Head of caudate nucleus (tissue), 42 donors: ENCODE measurements around the gene NDRG2.

ENCODE experiments used
- DNase-seq, 42 donors: peaks; one replicate each; pipeline versions ENCODE4 v3.0.0 to v3.0.0-alpha.2; 2020 to 2021; ENCODE audit warnings: mixed read lengths in 7 of 42
- intact Hi-C: fragments of 100-400 bp; cut with DNase I; formaldehyde crosslinking; loops from one replicate; pipeline ENCODE4 v1.15.0; 2022

The NDRG2 gene

DNA sequence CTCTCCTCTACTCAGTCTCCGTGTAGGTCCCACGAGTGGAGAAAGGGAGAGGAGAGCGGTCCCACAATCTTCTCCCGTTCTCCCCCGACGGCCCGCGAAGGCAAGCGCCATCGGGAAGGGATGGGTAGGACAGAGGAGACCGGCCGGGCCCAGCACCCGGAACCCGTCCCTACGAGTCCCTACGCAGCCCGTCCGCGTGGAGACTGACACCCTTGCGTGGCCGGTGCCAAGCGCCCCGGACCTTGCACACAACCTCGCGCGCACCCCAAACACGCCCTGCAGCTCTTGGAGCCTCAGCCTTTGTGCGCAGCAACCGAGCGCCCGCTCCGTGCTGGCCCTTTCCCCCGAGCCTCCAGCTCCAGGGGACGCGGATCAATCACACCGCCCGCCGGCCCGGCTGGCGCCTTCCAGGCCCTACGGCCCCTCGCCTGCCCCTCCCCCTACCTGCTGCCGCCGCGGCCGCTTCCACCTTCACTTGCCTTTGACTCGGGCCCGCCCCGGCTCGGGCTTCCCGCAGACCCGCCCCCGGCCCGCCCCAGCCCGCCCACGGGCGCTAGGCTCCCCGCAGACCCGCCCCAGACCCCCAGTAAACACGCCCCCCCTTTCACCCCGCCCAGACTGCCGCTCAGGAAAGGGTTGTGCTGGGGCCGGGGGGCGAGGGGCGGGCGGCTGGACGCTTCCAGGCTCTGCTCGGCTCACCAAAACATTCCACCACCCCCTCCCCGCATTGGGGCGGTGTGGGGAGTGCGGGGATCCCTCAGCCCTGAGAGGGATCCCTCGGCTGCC lies at the start of gene NDRG2:
Gene NDRG2 (minus strand): TSS at position 477 of the 786 bp plus-strand sequence. CDS start 1,746 bp downstream, outside the sequence.
- intact Hi-C loops = loop anchor here (5.0 kb wide), 1 partner anchor 222 kb away; the partner anchor contains the start of gene RNASE1
- peak; percentile 46 to 93 (median 81) for DNase-seq

DNA sequence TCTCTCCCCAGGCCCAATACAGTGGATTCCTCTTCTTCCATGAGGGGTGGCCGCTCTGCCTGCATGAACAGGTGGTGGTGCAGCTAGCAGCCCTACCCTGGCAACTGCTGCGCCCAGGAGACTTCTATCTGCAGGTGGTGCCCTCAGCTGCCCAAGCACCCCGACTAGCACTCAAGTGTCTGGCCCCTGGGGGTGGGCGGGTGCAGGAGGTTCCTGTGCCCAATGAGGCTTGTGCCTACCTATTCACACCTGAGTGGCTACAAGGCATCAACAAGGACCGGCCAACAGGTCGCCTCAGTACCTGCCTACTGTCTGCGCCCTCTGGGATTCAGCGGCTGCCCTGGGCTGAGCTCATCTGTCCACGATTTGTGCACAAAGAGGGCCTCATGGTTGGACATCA lies 49.1 kb upstream of the NDRG2 start:
- intact Hi-C loops = no loop called here
- no peak for DNase-seq

DNA sequence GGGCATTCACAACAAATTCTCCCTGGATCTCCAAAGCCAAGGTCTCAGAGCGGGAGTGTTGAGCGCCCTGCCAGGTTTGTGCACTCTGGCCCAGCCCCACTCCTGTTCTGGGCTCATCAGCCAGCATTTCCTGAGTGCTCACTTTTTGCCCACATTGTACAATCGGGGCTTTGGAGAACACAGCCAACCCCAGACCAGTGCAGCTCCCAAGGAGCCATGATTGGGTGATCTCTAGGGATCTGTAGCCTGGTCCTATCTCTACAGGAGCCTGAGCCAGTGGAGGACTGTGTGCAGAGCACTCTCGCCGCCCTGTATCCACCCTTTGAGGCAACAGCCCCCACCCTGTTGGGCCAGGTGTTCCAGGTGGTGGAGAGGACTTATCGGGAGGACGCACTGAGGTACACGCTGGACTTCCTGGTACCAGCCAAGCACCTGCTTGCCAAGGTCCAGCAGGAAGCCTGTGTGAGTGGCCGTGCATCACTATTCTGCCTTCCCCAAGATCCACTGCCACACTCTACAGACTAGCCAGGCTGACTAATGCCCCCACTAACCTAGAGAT lies 48.0 kb upstream of the NDRG2 start:
- intact Hi-C loops = no loop called here
- no peak for DNase-seq

DNA sequence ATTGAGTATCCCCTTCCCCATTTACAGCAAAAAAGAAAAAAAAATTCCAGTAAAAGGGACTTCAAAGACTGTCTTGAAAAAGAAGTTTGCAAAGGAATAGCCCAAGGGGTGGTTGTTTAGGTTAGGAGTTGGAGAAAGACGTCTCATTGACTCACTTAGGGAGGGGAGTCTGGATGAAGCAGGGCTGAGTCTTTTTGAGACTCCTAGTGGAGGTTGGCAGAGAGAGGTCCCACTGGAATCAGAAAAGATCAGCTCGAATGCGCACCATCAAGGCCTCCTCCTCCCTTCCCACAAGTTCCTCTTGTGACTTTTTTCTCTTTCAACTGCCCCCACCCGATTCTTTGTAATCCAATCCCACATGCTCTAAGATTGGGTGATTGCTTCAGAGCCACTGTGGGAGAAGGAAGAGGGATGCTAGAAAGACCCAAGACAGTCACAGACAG lies 47.2 kb upstream of the NDRG2 start:
- DNase-seq = peak in 6 of 42 donors; percentile 23 to 57 (median 32)
- intact Hi-C loops = no loop called here

DNA sequence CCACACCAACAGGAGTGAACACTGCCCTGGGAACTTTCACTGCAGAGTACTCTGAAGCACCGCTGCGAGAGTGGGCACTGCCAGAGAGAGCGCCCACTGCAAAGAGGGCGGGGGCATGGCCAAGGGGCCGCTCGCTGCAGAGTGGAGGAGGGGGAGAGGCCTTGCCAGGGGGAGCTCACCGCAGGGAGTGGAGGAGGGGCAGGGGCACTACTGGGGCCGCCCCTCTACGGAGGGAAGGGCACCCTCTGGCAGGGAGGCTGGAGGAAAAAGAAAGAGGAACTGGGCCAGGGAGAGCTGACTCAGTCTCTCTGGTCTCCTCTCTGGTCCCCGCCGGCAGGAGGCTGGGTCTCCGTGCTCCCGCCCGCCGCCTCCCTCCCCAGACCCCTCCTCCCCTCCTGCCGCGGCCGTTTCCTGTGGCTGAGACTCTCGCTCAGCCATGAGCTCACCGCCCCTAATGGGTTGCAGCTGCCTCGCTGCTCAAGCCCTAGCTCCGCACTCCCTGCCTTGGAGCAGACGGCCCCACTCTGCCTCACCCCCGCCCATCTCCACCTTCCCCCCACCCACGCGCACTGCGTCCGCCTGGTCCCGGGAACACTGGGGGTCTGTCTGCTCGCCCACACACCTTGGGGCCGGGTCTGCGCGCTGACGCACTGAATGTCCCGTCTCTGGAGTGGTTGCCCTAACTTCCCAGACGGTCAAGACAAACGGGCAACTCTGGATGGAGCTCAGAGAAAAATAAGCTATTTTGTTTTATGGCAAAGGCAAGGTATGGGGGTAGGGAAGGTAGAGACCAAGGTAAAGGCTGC lies 46.6 kb upstream of the NDRG2 start:
- intact Hi-C loops = no loop called here
- DNase-seq = peak; percentile 43 to 93 (median 74)

DNA sequence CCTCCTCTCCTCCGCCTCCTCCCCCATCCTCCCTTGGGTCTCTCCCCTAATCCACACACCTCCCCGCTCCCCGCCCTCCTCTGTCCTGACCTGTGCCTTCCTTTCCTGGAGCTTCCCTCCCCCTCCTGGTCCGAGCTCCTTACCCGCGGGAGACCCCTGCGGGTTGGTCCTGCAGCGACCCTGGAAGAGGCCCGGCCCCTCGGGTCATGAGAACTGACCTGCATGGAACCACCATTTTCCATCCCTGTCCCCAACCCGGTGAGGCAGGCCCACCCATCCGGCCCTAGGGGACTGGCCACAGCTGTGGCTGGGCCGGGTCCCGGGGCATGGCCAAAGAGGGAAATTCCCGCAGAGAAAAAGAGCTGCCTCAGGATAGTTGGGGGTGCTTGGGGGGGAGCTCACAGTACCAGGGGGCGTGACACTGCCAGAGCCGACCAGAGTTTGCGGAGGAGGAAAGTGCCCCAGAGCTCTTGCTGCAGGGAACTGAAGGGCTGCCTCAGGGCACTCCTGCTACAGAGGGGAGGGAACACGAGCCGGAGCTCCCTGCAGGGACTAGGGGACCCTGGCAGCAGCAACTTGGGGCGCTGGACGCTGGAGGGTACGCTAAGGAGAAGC lies 45.9 kb upstream of the NDRG2 start:
- intact Hi-C loops = no loop called here
- DNase-seq = peak in 26 of 42 donors; percentile 9 to 69 (median 40)

DNA sequence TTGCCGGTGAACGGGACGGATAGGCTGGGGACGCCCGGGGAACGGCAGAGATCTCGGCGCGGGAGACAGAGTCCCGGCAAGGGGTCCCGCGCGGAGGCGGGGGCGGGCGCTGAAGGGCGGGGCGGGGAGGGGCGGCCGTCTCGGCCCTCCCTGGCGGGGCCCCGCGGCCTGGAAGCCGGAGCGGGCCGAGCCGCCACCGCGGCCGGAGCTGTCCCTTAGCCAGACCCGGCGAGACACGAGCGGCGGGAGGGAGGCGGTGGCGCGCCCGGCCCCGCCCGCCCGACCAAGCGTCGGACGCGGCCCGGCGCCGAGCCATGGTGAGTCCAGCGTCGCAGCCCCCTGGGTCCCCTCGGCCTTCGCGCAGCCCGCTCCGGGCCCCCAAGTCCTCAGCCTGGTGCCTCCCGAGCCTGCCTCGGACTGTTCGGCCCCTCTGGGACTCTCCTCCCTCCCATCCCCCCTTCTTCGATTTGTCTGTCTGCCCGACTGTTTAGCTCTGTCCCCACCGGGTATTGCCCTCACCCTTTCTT lies 45.3 kb upstream of the NDRG2 start, which contains the start of gene ARHGEF40:
Gene ARHGEF40 (plus strand): TSS at position 222 of the 527 bp plus-strand sequence. CDS start 93 bp downstream, at position 315.
- intact Hi-C loops = no loop called here

DNA sequence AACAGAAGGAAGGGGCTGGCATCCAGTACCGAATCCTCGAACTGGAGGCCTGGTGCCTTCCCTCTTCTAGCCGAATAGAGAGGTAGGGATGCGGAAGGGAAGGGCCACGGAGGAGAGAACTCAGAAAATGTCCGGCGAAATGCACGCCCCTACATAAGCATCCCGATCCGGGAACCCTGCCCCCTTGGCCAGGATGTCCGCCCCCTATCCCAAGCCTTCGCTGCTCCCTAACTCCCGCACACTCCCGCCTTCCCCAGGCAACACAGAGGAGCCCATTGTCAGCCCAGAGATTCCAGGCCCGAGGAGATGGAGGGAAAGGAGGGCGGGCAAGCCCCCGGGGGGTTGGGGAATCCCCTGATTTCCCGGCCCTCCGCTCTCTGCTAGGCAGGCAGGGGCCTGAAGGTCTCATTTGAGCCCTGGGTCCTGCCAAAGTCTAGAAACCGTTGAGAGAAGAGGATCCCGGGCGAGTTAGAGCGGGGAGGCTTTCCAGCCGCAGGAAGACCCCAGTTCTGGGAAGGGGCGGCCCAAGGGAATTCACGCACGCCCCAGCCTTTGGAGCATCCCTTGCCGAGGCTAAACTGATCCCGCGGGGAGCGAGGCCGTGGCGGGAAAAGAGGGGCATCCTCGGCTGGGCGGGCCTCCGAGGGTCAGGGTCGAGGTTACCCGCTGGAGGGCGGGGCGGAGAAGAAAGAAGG lies 44.7 kb upstream of the NDRG2 start:
- DNase-seq = peak in 41 of 42 donors; percentile 53 to 90 (median 73)
- intact Hi-C loops = no loop called here

More for the DNA sequence above, 45.3 kb upstream of the NDRG2 start, which contains the start of gene ARHGEF40:
- DNase-seq = peak in 41 of 42 donors; percentile 45 to 90 (median 79)

DNA sequence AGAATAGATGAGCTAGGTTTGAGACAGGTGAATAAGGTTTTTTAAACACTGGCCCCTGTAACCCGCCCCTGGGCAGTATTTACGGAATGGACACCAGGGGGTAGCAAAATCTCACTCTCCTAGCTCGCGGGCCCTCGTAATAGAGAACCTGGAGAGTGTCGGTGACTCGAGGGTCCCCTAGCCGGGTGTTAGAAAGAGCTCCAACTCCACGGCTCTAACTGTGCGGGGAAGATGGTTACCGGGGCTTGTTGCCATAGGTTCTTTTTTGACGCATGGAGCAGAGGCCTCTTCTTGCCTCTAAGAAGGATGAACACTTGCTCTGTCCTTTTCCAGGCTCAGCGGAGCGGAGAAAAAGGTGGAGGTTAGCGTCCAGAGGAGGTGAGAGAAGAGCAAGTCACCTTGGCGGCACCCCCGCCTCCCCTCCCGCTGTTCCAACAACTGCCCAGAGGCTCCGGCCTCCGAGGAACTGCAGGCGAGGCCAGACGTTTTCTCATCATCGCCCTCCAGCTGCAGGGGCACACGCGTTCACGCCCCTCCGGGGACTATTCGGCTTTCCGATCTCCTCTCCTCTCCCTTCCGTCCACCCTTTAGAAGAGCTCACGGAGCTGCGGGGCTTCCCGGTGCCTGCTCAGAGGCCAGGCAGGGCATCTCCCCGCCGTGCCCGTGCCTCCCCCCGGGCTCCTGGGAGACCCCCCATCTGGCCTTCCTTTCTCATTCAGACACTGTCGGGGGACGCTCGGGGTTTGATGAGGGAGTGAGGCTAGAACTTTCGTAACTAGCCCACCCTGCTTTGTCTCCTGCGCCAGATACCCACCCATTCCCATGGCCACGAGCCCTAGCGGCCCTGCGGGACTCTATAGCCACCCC lies 43.9 kb upstream of the NDRG2 start:
- DNase-seq = peak in 39 of 42 donors; percentile 32 to 86 (median 64)
- intact Hi-C loops = no loop called here

DNA sequence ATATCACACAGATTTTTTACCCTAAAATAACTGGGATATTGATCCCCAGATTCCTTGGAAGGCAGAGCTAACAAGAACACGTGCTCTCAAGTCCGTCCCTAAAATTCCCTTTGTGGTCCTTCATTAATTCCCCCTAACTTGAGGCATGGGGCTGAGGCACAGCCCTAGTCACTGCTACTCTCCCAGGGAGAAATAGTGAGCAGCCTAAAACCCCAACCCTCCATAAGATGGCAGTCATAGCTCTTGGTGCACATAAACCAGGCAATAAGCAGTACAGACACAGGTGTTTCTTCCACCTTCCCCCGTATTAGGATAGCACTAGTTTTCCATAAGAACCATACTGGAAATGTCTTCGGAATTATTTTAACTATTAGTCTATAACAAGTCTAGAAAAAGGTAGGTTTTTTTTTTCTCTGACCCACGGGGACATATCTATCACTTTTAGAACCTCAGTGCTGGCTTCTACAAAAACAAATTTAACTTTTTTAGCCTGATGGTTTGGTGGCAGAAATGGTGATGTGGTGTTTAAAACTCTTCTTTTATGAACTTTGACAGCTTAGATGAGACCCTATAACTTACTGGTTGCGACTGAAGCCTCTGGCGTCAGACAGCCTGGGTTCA lies 42.1 kb upstream of the NDRG2 start:
- intact Hi-C loops = no loop called here

DNA sequence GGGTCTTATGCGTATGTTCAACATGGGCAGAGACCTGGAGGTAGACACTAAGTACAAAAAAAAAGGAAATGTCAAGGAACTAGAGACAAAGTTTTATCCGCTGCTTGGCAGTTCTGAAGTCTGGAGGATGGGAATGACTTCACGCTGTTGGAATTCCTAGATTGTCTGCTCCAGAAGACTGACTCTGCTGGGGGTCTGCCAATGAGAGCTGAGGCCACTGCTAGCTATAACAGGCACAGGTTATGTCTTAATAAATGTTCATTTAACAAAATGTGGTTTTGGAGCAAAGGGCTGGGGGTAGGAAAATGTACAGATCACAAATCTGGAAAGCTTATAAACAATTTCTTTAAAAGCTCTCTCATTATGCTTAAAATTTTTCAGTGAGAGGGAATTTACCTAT lies 38.6 kb upstream of the NDRG2 start:
- intact Hi-C loops = no loop called here
- DNase-seq = no peak

More for the DNA sequence above, 42.1 kb upstream of the NDRG2 start:
- DNase-seq = peak in 1 of 42 donors; percentile 16

DNA sequence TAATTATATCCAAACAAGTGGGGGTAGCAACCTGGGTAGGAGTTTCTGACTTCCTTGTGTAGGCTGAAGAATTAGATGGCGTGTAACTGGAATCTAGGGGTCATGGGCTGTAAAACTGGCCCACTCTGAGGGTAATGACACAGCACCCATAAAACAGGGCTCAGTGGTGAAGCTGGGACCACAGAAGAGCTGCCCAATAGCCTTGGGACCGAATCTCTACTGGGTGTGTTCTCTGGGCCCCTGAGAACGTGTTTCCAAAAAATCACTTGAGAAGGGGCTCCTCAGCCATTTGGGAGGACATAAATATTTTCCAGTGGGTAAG lies 36.4 kb upstream of the NDRG2 start:
- DNase-seq = no peak
- intact Hi-C loops = no loop called here

DNA sequence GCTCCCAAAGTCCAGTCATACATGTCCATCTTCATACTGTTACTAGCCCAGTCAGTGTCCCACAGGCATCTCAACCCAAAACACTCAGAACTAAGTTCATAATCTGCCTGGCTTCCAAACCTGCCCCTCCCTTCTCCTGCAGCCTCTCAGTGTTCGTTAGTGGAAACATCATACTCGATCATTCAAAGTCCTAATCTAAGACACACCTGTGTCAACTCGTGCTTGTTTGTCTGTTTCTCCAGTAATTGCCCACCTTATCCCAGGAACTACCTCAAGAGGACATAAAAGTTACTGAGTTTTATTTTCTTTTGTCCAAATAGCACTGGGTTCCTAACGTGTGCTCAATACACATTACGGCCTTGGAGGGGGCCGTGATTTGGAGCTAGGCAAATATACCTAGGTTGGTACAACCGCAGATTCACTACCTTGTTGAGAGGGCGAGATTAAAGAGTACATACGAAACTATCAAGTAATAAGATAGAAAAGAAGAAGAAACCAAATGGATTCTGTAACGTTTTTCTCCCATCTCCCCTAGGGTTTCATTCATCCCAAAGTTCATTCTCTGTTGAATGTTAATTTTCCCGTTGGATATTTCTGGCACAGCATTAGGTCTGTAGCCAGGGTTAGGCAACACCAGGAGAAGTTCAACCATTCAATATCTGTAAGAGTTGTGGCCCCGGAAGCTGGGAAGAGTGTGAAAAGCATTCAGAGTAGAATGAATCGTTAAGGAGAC lies 35.9 kb upstream of the NDRG2 start:
- intact Hi-C loops = no loop called here
- no peak for DNase-seq

DNA sequence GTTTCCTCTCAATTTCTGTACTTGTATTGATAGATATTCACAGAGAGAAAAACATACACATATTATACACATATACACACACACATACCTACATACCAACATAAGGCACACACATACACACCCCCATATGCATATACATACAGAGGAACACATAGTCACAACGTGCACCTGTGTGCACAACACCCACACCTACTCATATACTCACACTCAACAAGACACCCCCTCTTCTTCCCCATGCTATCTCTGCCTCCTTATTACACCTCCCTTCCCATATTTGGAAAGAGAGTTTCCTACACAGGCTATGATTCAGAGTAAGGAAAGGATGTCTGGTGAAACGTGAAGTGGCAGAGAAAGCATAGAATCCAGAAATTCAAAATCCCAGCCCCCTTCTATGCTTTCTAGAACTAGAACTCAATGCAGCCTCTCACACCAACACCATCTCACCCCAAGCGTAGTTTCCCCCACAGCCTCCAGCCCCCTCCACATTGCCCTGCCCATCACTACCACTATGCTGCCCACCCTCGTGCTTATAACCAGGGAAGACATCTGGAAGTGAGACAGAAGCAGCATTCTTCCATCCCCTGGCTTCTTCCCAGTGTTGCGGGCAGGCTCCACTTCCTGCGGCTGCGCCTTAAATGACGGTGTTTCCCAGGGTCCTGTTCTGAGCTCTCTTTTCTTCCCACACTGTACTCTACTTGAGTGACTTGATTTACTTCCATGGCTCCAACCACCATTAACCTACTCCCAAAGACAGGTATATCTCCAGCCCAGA lies 35.2 kb upstream of the NDRG2 start:
- DNase-seq = peak in 25 of 42 donors; percentile 7 to 66 (median 40)
- intact Hi-C loops = no loop called here

DNA sequence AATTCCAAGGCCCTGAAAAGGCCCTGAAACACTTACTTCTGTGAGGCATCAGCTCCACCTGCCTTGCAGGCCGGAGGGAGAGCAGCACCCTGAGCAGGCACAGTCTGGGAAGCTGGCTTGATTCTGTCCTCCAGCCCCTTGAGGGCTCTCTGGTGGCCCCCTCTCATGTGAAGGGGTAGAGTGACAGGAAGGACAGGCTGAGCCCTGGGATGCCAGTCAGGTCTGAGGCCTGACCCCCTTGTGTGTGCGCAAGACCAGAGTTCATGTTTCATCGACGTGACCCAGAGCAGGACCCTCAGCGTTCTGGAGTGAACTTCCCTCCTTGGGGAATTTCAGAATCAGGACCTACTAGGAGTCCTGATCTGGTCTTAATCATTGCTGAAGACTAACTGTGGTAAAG lies 34.0 kb upstream of the NDRG2 start:
- intact Hi-C loops = no loop called here

More for the DNA sequence above, 34.0 kb upstream of the NDRG2 start:
- no peak for DNase-seq
